GM12892 (cell line): ENCODE measurements around the gene RAPGEF5.

ENCODE experiments used
- POLR2A ChIP-seq: IDR thresholded peaks from 2 replicates; pipeline ENCODE4 v1.6.1; 2011; ENCODE audit warnings: low read depth, low read length, control low read depth
- POLR2AphosphoS5 ChIP-seq: IDR thresholded peaks from 2 replicates; pipeline ENCODE4 v1.6.1; 2011; ENCODE audit warnings: low read depth, low read length, control low read depth
- TAF1 ChIP-seq: IDR thresholded peaks from 2 replicates; pipeline ENCODE4 v1.6.1; 2011; ENCODE audit warnings: low read depth, mild to moderate bottlenecking, control low read depth, low read length, borderline replicate concordance

GRCh38 chr7:22124941-22125340 is 232.0 kb downstream of the RAPGEF5 start:
- TF ChIP-seq POLR2A, result no peak
- no peak for TF ChIP-seq POLR2AphosphoS5
- no peak for TF ChIP-seq TAF1
